Medulla oblongata (tissue), 1 donor: ENCODE results near the gene NADK.

Experiments used
- DNase-seq: peaks from one replicate; pipeline ENCODE4 v3.0.0-alpha.2; 2015; ENCODE audit errors: extremely low spot score

The NADK gene

DNA sequence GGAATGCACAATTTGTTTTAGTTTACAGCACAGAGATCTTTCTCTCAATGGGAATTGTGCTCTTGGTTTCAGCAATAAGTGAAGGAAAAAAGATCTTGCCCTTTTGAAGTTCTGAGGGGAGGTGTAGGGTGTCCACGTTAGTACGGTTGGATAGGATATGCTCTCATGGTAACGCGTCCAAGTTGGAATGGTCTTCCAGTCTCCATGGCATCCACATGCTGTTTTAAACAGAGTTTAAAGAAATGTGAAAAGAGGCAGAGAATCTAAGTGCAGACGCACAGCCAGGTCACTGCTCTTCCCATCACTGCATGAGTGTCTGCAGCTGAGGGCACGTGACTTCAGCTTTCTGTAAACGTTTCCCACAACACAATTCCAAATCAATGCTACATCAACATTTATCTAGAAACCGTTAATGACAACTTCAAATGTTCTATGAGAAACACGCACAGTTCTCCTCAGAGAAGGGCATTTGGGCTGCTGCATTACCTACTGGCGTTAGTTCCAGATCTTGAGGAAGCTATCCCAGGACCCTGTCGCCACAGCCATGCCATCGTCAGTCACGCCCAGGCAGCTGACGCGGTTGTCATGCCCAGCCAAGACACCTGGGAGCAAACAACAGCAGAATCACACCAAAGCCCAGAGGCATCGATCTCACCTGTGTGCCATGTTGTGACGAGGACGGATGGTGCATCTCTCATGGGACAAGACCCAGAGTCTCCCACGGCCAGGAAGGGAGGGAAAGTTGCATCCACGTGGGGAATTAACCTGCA is 8.8 kb upstream of the NADK start:
- DNase-seq, result no peak

DNA sequence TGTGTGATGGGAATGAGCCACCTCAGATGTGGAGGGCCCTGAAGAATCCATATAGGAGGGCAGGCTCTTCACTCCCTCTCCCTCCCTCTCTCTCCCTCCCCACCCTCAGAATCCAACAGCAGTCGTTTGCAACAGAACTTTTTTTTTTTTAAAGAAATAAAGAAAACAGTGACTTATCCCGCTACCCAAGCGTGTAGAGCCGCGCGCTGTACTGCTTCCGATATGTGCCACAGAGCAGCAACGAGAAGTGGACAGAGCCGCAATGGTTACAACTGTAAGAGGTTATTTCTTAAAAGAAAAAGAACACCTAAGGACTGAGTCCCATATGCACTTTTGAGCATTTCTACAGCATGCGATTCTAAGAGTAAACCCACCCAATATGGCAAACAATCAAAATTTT is 7.4 kb upstream of the NADK start:
- no peak for DNase-seq

DNA sequence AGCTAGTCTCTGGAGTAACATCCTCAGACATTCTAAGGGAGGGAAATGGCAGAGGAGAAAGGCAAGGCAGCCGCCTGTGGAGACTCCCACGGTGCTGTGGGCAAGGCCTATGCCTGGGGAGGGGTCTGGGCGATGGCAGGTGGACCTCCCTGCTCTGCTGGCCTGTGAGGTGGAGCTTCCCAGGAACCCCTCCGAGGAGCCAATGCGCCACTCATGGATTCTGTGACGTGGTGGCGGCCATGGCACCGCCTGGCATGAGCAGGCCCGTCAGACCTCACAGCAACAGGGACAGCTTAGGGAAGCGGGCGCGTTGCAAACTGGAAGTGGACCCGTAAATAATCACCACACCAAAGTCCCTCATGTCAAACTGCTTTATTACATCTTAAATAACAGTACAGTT is 6.7 kb upstream of the NADK start:
- DNase-seq, result no peak

DNA sequence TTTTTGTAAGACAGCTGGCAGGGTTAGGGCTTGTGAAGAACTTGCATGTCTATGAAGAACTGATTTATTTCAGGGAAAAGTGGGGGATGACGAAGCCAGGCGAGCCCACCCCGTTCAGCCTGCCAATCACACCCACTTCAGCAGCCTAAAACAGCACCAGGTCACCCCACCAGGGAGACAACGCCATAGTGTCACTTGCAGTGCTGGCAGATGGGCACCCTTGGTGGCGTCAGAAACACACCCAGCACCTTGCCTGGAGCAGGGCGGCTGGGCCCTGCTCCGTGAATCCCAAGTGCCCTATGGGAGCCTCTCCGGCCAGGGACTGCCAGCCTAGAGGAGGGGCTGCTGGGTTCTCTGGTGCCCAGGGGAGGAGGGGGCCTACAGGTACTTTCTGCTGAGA is 5.0 kb upstream of the NADK start:
- DNase-seq, result no peak

DNA sequence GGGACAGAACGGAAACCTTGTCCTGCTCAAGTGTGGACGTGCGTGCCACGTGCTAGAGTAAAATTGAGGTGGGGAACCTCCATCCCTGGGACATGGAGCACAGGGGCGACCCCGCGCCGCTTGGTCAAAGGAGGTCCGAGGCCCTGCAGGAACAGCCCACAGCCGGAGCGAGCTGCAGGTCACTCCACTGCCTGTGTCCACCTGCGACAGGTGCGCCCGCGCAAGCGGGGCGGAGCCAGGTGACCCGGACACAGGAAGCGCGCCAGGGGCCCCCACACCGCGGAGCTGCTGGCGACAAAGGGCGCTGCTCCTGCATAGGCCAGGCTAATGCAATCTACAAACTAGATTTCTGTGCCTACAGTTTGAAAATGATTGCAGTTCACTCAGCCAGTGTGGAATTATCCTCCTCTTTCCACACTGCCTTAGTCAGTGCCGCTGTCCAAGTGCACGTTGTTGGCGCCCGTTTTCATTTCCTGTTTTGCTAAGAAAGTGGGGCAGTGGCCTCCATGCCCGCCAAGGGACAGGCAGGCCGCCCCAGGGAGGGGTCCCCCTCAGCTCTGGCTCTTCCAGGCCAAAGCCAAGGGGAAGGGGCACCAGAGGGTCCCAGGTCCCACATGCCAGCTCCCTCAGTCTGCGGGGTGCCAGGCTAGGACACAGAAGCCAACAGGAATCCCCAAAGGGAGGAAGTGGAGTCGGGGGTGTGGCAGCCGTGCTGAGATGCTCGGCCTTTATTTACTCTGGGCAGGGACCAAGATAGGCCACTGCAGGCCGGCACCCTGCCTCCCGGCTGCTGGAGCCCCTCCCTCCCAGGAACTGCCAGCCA is 4.3 kb upstream of the NADK start:
- DNase-seq, result peak; percentile 45

DNA sequence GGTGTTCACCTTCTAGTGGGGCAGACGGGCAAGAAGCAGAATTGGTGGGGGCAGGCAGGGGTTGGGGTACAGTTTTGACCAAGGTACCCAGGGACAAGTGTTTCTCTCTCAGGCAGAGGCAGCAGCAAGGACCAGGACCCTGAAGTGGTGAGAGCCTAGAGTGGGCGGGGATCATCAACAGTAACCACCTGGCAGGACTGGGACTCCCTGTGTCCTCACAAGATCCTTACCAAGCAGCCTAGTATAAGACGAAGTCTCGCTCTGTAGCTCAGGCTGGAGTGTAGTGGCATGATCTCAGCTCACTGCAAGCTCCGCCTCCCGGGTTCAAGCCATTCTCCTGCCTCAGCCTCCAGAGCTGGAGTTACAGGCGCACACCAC is 3.2 kb upstream of the NADK start:
- DNase-seq, result no peak

DNA sequence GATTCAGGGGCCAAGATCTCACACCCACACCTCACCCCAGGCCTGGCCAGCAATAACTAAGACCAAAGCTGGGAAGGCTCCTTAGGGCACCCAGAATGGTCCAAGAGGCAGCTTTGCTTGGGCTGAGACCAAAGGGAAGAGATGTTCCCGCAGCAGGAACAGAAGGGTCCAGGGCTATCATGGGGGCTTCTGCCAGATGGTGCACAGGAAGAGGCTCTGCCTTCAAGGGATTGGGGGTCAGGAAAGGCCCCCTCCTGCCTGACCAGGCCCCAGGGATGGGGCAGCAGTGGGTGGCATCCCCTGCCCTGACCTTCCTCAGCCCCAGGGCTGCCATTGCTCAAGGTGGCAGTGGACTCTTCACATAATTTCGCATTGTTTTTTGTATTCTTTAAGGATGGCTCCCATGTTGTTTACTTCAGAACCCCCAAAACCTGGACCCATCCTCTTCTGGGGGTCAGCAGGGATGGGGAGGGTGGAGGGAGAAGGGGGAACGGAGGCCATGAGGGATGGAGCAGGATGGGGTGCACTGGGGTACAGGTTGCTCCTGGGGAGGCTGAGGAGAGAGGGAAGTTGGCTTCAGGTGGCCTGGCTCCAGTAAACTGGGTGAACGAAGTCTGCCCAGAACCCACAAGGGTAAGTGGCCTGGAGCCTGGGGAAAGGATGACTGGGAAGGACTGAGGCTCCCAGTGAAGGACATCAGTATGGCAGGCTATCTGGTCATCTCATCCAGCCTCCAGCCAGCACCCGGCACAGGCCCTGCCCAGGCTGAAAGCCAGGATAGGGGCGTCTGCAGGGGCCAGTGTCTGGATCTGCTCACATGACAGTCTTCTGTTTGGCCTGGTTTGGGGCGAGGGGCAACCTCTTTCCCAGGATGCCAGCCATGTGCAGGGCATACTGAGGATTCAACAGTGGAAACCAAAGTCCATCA is 2.6 kb upstream of the NADK start:
- no peak for DNase-seq

DNA sequence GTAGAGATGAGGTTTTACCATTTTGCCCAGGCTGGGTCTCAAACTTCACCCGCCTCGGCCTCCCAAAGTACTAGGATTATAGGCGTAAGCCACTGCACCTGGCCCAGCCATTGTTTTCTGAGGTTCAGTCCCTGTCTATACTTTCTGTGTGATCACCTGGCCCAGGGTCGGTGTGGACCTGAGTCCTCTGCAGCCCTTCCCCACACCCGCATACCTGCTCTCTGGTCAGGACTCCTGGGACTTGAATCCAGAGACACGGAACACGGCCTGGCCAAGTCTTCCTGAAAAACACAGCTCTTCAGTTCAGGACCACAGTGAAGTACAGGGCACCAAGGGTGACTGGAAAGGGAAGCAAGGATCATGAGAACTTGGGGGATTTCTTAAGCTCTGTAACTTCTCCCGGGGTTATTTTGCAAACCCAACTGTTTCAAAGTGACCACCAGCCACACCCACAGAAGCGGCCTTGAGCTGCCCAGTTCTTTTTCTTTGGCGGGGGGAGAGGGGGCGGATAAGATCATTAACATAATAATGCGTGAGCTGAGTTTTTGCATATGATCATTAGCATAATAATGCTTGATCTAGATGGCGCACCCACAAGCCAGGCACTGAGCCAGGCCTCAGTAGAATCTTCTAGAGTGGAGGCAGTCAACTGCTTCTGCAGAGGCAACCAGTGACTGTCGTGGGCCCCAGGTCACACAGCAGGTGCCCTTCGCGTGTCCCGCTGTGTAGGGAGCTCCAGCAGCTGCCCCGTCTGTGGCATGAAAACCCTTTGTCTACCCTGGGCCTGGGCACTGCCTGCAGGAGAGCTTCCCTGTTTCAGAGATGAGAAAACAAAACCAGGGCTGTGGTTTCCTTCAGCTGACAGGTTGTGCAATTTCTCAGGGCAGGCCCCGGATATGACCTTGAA is 1.7 kb upstream of the NADK start:
- peak; percentile 69 for DNase-seq

DNA sequence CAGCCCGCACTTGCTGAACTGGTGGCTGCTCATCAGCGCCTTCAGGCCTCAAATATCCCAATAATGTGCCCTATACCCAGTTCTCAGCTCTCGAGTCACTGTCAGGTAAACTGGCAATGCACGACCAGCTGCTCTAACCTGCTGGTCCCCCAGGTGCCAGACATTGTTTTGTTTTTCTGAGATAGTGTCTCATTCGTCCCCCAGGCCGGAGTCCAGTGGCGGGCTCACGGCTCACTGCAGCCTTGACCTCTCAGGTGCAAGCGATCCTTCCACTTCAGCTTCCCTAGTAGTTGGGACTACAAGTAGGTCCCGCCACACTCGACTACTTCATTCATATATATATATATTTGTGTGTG is 1.0 kb upstream of the NADK start:
- no peak for DNase-seq

DNA sequence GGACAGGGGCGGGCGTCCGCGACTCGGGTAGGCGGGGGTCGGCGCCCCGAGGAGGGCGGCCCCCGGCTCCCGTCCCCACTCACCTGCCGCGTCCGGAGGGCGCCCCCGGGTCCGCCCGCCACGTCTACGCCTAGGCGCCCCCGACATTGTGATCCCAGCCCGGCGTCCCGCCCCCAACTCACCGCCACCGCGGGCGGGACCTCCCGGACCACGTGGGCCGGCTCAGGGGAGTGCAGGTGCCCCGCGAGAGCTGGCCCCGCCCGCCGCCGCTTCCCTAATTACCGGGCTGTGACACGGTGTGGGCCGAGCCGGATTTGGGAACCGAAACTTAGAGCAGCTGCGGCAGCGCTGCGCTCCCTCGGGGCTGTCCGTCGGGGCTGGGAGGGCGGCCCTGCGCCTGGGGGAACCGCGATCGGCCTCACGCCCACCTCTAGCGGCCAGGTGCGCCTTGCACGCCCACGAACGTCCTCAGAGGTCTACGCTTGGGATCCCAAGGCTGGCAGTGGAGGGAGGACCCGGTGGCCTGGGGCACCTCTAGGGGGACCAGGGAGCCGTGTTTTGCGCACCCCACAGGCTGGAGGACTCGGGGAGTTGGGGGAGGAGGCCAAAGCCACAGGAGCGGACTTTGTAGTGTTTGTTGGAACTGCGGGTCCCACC is 521 bp upstream of the NADK start:
- DNase-seq, result peak; percentile 64

DNA sequence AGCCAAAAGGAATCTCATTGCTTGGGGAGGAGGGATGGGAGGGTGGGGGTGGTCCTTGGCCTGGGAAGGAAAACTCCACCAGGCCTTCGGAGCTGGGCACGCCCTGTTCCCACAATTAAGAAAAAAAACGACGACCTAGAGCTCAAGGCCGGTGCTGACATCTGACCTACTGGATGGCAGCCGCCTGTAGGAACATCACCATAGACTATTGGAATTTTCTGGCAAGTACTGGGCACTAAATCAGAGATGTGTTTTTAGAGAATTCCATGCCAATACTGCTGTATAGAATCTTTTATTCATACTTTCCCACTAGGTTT is 729 bp downstream of the NADK start:
- DNase-seq, result no peak

DNA sequence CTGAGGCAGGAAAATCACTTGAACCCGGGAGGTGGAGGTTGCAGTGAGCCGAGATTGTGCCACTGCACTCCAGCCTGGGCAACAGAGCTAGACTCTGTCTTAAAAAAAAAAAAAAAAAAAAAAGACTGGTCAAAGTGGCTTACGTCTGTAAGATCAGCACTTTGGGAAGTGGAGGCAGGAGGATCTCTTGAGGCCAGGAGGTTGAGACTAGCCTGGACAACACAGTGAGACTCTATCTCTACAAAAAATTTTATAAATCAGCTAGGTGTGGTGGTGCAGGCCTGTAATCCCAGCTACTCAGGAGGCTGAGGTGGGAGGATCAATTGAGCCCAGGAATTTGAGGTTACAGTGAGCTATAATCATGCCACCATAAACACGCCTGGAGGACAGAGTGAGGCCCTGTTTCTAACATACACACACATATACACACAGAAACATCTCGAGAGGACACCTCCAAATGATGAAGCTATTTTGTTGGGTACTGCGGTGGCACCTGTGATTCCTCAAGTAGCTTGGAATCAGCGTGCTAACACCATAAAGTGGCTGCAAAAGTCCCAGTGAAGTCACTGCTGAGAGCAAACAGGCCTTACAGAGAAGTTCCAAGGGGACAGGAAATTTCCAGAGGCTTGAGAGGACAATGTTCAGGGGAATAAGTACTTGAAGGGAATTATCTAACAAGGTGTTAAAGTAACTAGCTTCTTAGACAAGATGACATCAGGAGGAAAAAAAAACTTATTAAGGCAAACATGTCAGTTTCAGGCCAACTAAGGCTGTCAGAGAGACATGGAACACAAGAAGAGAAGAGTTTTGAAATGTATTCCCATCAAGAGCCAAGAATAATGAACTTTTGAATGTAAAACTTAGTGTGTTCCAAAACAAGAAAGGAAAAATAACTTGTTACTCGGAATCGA is 1.3 kb downstream of the NADK start:
- no peak for DNase-seq

DNA sequence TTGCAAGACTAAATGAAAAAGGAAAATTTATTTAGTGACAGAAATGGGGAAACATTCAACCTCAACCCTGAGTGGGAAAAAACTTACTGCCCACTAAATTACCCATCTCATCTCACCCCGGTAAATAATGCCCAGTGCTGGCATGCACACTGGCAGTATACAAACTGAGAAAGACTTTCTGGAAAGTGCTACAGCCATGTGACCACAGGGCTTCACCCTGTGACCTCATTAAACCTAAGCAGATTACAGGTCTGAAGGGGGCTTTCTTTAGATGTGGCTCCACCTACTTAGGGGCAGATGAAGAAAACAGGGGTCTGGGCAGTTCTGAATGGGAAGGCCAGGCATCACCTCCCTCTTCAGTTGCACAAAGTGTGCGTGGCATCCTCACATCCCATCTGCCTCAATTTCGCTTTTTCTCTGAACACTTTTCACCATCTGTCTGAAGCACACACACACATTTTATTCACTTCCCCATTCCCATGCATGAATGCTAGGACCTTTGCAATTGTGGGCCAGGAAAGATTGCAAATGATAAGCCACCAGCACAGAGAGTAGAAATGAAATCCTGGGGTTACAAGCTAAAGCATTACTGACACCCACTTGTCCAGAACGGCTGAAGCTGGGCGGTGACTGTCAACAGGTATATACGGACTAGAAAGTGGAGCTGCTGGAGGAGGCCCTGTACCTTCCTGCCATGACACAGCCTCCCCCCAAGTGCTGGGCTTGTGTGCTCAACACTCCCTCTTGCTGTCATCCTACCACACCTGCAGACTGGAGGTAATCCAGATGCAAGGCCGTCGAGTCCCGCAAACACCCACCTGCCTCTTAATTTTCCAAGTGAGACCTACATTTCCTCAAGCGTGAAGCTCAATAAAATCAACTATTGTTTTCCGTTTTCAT is 2.7 kb downstream of the NADK start:
- no peak for DNase-seq

DNA sequence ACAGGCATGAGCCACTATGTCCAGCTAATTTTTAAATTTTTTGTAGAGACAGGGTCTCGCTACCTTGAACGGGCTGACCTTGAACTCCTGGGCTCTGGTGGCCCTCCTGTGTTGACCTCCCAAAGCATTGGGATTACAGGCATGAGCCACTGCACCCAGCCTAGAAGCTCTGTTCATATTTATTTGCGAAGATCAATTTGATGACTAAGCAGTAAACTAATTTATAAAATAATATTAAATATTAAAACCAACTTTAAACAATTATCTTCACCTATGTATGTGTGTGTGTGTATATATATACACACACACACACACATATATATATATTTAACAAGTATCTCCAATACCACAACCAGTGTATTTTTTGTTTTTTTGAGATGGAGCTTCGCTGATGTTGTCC is 4.4 kb downstream of the NADK start:
- no peak for DNase-seq

DNA sequence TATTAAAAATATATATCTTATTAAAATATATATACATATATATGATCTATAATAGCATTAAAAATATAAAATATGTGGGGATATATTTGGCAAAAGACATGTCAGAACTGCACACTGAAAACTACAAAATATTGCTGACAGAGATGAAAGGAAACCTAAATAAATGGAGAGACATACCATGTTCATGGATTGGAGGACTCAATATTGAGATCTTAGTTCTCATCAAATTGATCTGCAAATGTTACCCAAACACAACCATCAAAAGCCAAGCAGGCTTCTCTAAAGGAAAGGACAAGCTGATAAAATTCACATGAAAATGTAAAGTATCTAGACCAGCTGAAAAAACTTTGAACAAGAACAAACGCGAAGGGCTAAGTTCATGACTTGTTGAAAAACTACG is 7.2 kb downstream of the NADK start:
- no peak for DNase-seq

DNA sequence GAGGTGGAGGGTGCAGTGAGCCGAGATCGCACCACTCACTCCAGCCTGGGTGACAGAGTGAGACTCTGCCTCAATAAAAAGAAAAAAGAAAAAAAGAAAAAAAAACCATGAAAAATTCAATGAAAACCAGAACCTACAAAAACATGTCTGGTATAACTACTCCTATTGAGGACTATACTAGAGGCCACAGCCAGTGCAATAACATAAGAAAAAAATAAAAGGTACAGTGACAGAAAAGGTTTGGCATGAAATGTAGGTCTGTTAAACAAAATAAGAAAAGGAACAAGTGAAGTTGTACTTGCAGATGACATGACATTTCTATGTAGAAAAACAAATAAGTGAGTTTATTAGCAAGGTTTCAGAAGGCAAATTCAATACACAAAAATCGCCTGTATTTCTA is 8.2 kb downstream of the NADK start:
- no peak for DNase-seq

DNA sequence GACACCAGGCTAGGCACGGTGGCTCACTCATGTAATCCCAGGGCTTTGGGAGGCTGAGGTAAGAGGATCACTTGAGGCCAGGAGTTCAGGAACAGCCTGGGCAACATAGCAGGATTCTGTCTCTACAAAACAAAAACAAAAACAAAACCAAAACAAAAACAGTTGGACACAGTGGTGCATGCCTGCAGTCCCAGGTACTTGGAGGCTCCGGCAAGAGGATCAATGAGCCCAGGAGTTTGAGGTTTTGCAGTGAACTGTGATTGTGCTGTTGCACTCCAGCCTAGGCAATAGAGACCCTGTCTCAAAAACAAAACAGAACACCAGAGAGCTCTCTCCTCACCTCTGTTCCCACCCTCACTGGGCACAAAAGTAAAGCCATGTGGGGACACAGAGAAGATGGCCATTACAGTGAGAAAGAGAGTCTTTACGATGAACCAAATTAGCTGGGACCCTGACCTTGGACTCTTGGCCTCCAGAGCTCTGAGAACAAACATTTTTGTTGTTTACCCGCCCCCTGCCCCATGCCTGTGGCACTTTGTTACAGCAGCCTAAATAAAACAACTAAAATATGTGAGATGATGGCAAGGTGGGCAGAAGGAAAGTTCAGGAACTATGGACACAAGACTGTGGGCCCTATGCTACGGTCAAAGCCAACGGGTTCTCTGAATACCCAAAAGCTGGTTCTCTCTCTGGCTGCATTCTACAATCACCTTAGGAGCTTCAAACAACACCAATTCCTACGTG is 9.8 kb downstream of the NADK start:
- no peak for DNase-seq

DNA sequence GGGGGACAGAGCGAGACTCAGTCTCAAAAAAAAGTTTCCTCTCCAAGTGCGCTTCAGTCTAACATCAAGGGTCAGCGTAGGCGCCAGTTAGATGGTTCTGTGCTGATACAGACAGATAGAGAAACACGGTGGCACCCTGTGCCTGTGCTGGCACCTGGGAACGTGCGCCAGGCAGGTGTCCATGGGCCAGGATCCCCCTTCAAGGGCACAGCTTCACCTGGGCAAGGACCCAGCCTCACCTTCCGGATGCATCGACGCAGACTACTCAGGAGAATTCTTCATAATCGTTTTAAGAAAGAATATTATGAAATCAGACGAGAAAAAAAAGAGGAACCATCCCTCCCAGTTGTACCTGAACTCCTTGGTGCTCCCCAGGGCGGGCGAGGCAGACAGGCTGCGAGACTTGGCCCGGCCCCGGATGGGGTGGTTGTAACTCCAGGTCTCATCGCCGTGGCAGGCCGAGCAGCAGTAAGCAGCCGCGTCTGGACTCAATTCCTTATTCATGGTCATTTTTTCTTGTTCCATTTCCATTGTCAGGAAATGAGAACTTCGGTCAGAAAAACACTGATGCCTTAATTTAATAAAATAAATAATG is 13.3 kb downstream of the NADK start:
- no peak for DNase-seq
